ENCODE data around the gene PPP2R3A. TPM values are rescaled to one million over a fixed set of nuclear protein-coding genes. Genes with fewer than 3 reads are reported as not detected.

Gene PPP2R3A
- total and polyA plus RNA-seq, 2 of the 4 experiments (the other 2 are of a cell fraction), result 11.3 to 37.3 TPM

DNA sequence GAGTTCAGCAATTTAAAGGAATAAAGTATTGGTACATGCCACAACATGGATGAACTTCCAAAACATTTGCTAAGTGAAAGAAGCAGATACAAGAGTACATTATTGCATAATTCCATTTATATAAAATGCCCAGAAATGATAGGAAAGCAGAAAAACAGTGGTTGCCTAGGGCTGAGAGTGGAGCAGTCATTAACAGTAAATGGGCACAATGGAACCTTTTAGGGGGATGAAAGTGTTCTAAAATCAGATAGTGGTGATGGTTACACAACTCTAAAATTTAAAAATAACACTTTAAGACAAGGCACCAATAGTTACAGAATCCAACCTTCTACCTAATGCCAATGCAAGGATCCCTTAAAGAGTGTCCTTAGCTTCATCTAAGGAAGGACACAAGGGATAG lies 196.0 kb downstream of the PPP2R3A start:
- Histone ChIP-seq H2AK9ac (replicated peaks; ENCODE audit: low read depth, low read length, poor library complexity) (no peak overlapping the region), H4K91ac (ENCODE audit: insufficient read depth, low read depth, low read length) (no peak overlapping the region), H3K9me1 (ENCODE audit: insufficient read depth, low read length) (no peaks in the 10 kb centered on the region), H4K20me1 (ENCODE audit: insufficient read depth, low read length) (peaks cover 79% of the 10 kb centered on the region), H2AFZ (replicated peaks; ENCODE audit: low read length, poor library complexity) (no peak overlapping the region), H2BK15ac (ENCODE audit: low read depth, low read length) (no peak overlapping the region), H3K9me3 (ENCODE audit: control insufficient read depth, insufficient read depth, low read length) (no peaks in the 10 kb centered on the region), H2BK5ac (ENCODE audit: low read depth, low read length, poor library complexity, severe bottlenecking) (no peak overlapping the region), H4K8ac (ENCODE audit: low read depth in 2 of 2, low read length in 2 of 2) (no peak overlapping the region), H3K23ac (ENCODE audit: low read depth, low read length) (no peak overlapping the region), H4K5ac (ENCODE audit: low read depth, low read length) (no peak overlapping the region), H2BK20ac (ENCODE audit: low read depth, low read length) (no peak overlapping the region), H3K9ac (ENCODE audit: low read depth, low read length) (no peak overlapping the region), H3K27ac (ENCODE audit: insufficient read depth, low read length) (no peak overlapping the region), H2BK120ac (ENCODE audit: low read depth, low read length) (no peak overlapping the region), H3K79me1 (ENCODE audit: low read depth in 1 of 2, low read length in 2 of 2) (peaks cover 4 to 24% of the 10 kb centered on the region in 2 experiments; a peak in 2 of 4 replicates), H3K4me2 (ENCODE audit: low read depth, low read length) (no peak overlapping the region), H3K4me1 (ENCODE audit: control insufficient read depth, insufficient read depth, low read length) (no peaks in the 10 kb centered on the region; the same call in 1 of the 2 replicates), H3K56ac (ENCODE audit: extremely low read depth, insufficient read depth, low read length) (no peak overlapping the region), H3K4me3 (ENCODE audit: insufficient read depth, low read depth, low read length) (no peak overlapping the region), H3K36me3 (ENCODE audit: control insufficient read depth, insufficient read depth, low read length) (no peaks in the 10 kb centered on the region), H3K27me3 (ENCODE audit: control insufficient read depth, insufficient read depth, low read length) (no peaks in the 10 kb centered on the region), H3K14ac (replicated peaks; ENCODE audit: low read depth, low read length) (no peak overlapping the region), H3K18ac (ENCODE audit: low read depth, low read length) (no peak overlapping the region), H2AK5ac (ENCODE audit: low read depth, low read length) (no peak overlapping the region), H3K4ac (ENCODE audit: low read depth, low read length) (no peak overlapping the region)
- intact Hi-C loops (cut with micrococcal nuclease), result no loop called here
- in situ Hi-C loops (cut with MboI; ENCODE audit: low sequenced_read_pairs), result no loop called here
- no TSS peak for BruUV-seq (replicated peaks)
- TF ChIP-seq MAFK (IDR thresholded peaks at IDR 0.05; ENCODE audit: low read depth, low read length) (no peak), RFX5 (IDR thresholded peaks at IDR 0.05; ENCODE audit: low read depth, low read length) (no peak), RCOR1 (IDR thresholded peaks at IDR 0.05; ENCODE audit: insufficient replicate concordance, low read length) (no peak), SMC3 (IDR thresholded peaks at IDR 0.05; ENCODE audit: low read depth, low read length) (no peak), CEBPB (IDR thresholded peaks at IDR 0.05; ENCODE audit: low read depth, low read length) (peak; percentile 38; the same call in 1 of the 2 replicates), MXI1 (IDR thresholded peaks at IDR 0.05; ENCODE audit: borderline replicate concordance, low read depth, low read length) (no peak), BHLHE40 (IDR thresholded peaks at IDR 0.05; ENCODE audit: low read depth, low read length) (no peak)
- TF ChIP-seq, protein P1, sequence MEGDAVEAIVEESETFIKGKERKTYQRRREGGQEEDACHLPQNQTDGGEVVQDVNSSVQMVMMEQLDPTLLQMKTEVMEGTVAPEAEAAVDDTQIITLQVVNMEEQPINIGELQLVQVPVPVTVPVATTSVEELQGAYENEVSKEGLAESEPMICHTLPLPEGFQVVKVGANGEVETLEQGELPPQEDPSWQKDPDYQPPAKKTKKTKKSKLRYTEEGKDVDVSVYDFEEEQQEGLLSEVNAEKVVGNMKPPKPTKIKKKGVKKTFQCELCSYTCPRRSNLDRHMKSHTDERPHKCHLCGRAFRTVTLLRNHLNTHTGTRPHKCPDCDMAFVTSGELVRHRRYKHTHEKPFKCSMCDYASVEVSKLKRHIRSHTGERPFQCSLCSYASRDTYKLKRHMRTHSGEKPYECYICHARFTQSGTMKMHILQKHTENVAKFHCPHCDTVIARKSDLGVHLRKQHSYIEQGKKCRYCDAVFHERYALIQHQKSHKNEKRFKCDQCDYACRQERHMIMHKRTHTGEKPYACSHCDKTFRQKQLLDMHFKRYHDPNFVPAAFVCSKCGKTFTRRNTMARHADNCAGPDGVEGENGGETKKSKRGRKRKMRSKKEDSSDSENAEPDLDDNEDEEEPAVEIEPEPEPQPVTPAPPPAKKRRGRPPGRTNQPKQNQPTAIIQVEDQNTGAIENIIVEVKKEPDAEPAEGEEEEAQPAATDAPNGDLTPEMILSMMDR (conservative IDR thresholded peaks at IDR 0.05; ENCODE audit: low read depth, low read length), result no peak
- CTCF ChIA-PET, result no interaction called here
- dilution Hi-C loops (cut with HindIII; ENCODE audit: low sequenced_read_pairs, unreplicated experiment), result no loop called here
- POLR2A ChIA-PET (ENCODE audit: unreplicated experiment), result no interaction called here
- ATAC-seq (ENCODE audit: low read depth), result no peak
- no peak for DNase-seq
